Stimulated activated naive CD4-positive, alpha-beta T cell (primary cell): ENCODE measurements around the gene NDRG2.
"Not testable (repeated sequence)": the region's sequence is repeated elsewhere in the genome, so short reads cannot be mapped to it uniquely, and the experiment has no call there.

Experiments
- DNase-seq, 6 experiments: peaks; one replicate each; lab custom pipeline; 2025; lab: John Stamatoyannopoulos, UW

NDRG2 gene

GRCh38 chr14:21003788-21004346 lies 21.0 kb downstream of the NDRG2 start:
- DNase-seq: no peak

- no peak for DNase-seq
Observed at GRCh38 chr14:21001218-21001617, 23.6 kb downstream of the NDRG2 start.

- DNase-seq: no peak
Observed at GRCh38 chr14:20999591-20999990, 25.3 kb downstream of the NDRG2 start.

GRCh38 chr14:20998674-20999366 lies 26.0 kb downstream of the NDRG2 start, which contains the start of gene SLC39A2:
SLC39A2 (plus strand) TSS chr14:20999293; CDS start chr14:20999447, 154 bp downstream.
- DNase-seq: no peak

GRCh38 chr14:20998139-20998538 lies 26.7 kb downstream of the NDRG2 start:
- no peak for DNase-seq

GRCh38 chr14:20997564-20997963 lies 27.3 kb downstream of the NDRG2 start:
- DNase-seq: no peak

- DNase-seq: no peak
Observed at GRCh38 chr14:20997115-20997514, 27.7 kb downstream of the NDRG2 start.

GRCh38 chr14:20996521-20996920 lies 28.3 kb downstream of the NDRG2 start:
- no peak for DNase-seq

GRCh38 chr14:20989787-20990600 lies 34.9 kb downstream of the NDRG2 start, which contains the start of gene METTL17:
METTL17 (plus strand) TSS chr14:20989980; CDS start chr14:20990003, 23 bp downstream.
- peak; percentile 74 to 85 (median 83) for DNase-seq

GRCh38 chr14:20989471-20989786 lies 35.4 kb downstream of the NDRG2 start:
- no peak for DNase-seq

- DNase-seq: no peak
Observed at GRCh38 chr14:20988717-20989470, 36.0 kb downstream of the NDRG2 start.

- DNase-seq: no peak
Observed at GRCh38 chr14:20986811-20987210, 38.0 kb downstream of the NDRG2 start.

GRCh38 chr14:20985650-20986049 lies 39.2 kb downstream of the NDRG2 start:
- DNase-seq: not testable (repeated sequence)

- DNase-seq: no peak
Observed at GRCh38 chr14:20982646-20983369, 42.1 kb downstream of the NDRG2 start.

GRCh38 chr14:20980906-20981305 lies 44.0 kb downstream of the NDRG2 start:
- DNase-seq: no peak

GRCh38 chr14:20978687-20979086 lies 46.2 kb downstream of the NDRG2 start:
- DNase-seq: no peak

GRCh38 chr14:20976291-20976690 lies 48.6 kb downstream of the NDRG2 start:
- no peak for DNase-seq

- DNase-seq: no peak
Observed at GRCh38 chr14:20973501-20973900, 51.4 kb downstream of the NDRG2 start.

- no peak for DNase-seq
Observed at GRCh38 chr14:20971705-20972021, 53.2 kb downstream of the NDRG2 start.

- DNase-seq: peak; percentile 38 to 79 (median 70)
Observed at GRCh38 chr14:20970983-20971704, 53.7 kb downstream of the NDRG2 start.

- no peak for DNase-seq
Observed at GRCh38 chr14:20970647-20970982, 54.2 kb downstream of the NDRG2 start.
